Measurements from ENCODE around the gene FUS.
"Not testable (repeated sequence)": the region's sequence is repeated elsewhere in the genome, so short reads cannot be mapped to it uniquely, and the experiment has no call there.

Gene FUS

DNA sequence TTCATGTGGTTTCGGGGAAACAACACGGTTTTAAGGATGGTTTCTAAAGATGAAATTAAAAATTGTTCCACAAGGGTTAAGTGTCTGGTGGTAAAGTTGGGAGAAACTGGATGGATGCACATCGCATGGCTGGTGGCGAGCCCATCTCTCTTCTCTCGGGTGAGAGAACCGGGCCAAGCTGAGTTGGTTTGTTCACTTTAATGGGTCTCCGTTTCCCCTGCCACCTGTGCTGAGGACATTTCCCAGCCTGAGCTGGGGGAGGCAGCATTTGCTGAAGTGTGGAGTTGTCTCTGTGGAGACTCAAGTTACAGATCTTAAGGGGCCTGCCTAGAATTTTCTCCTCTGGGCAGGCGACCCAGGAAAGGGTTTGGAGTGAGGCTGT is 7.9 kb downstream of the FUS start:
- DNase-seq, result no peak

DNA sequence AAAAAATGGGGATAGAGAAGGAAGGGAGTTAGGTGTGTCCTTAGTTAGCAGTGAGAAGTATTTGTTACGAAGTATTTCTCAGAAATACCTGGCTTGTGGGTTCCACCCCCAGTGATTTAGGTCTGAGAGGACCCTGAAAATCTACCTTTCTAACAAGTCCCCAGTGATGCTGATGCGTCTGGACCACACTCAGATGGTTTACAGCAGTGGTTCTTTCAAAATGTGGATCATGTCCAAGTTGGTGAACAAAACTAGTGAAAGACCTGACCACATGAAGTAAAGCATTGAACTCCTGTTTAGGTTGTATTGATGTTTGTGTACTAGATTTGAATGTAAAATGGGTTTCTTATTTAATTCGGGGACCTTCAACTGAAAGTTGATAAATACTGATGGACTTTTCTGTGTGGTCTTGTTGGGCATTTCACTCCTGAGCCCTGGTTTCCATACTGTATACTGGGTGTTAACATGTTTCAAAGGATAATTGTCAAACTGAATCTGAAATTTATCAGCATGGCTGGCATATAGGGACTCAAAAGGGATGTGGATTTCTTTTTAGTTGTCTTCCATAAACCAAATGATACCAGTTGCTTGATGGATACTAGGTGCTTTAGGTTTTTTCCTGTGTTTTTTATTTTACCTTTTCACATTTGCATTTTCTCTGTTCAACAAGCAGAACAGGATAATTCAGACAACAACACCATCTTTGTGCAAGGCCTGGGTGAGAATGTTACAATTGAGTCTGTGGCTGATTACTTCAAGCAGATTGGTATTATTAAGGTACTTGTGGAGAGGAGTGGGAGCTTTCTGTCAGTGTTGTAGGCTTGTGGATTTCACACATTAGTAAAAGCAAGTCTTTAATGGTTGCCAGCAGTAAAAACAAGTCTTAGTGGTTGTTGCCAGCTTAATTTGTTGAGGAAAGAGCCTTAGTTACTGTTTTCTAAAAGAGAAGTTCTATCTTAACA is 8.8 kb downstream of the FUS start:
- DNase-seq, result no peak

DNA sequence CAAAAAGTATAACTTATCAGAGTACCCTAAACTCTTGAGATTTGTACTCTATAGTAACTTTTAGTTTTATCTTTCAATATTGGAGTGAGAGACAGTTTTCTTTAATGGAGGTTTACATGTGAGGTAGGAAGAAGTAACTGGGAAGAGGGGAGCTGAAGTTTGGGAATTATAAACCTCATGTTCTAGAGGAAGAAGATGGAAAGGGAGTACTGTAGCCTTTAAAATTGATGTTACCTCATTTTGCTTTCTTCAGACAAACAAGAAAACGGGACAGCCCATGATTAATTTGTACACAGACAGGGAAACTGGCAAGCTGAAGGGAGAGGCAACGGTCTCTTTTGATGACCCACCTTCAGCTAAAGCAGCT is 9.5 kb downstream of the FUS start:
- no peak for DNase-seq

DNA sequence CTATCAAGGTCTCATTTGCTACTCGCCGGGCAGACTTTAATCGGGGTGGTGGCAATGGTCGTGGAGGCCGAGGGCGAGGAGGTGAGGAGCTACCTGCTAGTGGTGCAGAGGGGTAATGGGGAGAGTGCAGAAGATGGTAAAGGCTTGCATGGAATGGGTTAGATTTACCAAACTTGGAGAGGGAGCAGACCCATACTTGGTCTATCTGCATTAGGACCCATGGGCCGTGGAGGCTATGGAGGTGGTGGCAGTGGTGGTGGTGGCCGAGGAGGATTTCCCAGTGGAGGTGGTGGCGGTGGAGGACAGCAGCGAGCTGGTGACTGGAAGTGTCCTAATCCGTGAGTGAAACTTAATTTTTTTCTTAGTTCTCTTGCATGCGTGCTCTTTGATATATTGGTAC is 10.1 kb downstream of the FUS start:
- DNase-seq, result no peak

DNA sequence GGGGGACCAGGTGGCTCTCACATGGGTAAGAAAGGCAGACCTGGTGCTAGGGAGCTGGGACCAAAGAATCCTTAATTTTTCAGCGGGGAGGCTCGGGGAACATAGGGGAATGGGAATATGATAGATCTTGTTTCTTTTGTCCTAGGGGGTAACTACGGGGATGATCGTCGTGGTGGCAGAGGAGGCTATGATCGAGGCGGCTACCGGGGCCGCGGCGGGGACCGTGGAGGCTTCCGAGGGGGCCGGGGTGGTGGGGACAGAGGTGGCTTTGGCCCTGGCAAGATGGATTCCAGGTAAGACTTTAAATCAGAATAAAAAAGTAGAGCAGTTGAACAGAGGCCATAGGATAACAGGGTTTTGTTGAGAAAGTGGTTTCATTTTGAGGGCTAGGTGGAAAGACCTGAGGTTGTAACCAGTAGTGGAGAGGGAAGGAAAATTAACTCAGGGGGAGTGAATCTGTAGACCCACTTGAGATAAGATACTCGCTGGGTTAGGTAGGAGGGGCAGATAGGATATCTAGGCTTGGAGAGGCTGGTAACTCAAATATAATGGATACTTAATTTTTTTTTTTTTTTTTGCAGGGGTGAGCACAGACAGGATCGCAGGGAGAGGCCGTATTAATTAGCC is 11.0 kb downstream of the FUS start:
- DNase-seq, result no peak

DNA sequence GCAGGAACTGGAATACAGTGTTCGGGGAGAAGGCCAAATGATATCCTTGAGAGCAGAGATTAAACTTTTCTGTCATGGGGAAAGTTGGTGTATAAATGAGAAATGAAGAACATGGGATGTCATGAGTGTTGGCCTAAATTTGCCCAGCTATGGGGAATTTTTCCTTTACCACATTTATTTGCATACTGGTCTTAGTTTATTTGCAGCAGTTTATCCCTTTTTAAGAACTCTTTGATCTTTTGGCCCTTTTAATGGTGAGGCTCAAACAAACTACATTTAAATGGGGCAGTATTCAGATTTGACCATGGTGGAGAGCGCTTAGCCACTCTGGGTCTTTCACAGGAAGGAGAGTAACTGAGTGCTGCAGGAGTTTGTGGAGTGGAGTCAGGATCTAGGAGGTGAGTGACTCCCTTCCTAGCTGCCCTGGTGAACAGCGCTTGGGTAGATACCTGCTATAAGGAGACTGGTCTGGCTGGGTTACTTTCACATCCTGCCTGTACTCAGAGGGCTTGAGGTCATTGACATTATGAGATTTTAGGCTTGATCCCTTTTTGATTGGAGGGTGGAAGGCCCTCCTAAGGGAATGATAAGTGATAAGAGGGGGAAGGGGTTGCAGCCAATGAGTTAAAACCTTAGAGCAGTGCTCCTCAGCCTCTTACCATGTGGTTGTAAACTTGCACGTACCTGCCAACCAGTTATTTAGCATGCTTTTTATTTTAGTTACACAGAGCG is 11.9 kb downstream of the FUS start:
- no peak for DNase-seq

DNA sequence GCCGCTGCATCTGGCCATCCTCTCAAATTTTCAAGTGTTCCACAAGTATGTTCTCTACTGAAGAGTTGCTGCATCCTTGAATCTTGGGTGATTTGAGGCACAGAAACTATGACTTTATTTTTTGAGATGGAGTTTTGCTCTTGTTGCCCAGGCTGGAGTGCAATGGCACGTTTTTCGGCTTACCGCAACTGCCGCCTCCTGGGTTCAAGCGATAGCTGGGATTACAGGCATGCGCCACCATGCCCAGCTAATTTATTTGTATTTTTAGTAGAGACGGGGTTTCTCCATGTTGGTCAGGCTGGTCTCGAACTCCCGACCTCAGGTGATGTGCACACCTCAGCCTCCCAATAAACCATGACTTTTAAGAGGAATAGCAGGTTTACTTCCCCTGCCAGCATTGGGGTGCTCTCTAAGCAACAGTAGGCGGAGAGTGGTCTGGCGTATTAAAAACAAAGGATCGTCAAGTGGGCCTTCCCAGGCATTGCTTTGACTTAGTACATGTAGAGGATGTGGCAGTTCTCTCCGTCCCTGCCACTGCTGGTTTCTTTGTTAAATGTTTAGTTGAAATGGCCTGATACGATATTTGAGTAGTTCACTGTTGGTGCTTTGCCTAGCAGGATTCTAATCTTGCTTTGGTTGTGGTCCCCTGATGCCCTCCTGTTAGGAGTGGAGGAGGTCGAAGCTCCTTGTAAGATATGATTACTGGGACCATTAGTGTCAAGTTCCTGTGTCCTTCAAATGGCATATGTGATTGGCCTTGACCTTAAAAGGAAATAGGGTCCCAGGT is 13.1 kb downstream of the FUS start:
- DNase-seq, result no peak

DNA sequence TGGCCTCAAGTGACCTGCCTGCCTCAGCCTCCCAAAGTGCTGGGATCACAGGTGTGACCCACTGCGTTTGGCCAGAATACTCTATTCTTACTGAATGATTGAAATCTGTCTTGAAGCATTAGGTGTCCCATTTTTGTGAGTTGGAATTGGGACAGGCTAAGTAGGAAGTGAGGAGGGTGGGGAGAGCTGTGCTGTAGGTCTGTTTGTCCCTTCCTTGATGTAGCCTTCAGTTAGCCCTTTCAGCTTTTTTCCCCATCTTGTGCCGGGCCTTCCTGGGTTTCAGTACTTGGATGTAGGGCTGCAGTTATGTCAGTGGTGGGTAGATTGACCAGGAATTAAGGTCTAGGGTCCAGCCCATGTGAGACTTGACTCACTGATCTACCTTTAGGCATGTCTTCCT is 13.9 kb downstream of the FUS start:
- DNase-seq, result no peak

DNA sequence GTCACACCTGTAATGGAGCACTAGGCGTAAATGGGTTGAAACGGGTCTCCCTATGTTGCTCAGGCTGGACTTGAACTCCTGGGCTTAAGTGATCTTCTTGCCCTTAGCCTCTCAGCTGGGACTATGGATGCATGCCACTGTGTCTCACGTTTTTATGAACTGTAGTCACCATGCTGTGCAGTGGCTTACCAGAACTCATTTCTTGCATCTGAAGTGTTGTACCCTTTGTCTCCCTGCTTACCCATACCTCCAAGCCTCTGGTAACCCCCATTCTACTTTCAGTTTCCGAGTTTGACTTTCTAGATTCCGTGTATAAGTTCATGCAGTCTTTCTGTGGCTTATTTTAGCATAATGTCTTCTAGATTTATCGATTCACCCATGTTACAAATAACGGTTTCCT is 15.0 kb downstream of the FUS start:
- no peak for DNase-seq

DNA sequence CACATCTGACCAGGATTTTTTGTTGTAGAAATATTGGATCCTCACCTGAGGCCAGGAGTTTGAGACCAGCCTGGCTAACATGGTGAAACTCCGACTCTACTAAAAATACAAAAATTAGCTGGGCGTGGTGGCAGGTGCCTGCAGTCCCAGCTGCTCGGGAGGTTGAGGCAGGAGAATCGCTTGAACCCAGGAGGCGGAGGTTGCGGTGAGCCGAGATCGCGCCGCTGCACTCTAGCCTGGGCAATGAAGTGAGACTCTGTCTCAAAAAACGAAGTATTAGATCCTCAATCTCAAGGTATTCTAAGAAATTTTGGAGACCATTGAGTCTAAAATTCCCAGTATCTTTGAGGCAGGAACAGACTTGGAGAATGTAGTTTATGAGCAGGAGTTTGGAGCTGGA is 15.9 kb downstream of the FUS start:
- not testable (repeated sequence) for DNase-seq

DNA sequence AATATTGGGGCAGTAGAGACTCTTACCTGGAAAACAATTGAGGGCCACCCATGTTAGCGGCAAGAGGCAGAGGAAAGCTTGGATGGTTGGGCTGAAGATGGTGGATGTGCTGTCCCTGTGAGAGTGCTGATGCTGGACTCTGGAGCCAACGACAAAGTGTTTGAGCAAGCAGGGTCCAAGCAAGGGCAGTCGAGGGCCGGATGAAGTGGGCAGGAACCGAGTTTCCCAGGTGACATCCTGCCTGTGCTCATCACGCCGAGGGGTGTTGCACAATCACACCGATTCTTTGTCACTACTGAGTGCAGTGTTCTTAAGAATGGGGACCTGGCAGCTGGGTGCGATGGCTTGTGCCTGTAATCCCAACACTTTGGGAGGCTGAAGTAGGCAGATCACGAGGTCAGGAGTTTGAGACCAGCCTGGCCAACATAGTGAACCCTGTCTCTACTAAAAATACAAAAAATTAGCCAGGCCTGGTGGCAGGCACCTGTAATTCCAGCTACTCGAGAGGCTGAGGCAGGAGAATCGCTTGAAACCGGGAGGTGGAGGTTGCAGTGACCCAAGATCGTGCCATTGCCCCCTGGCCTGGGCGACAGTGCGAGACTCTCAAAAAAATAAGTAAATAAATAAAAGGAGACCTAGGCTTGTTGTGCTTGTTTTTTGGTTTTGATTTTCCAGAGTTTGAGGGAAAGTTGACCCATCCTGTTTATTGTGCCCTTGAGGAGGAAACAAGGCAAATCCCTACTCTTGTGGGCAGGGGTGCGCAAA is 16.6 kb downstream of the FUS start:
- DNase-seq, result no peak

DNA sequence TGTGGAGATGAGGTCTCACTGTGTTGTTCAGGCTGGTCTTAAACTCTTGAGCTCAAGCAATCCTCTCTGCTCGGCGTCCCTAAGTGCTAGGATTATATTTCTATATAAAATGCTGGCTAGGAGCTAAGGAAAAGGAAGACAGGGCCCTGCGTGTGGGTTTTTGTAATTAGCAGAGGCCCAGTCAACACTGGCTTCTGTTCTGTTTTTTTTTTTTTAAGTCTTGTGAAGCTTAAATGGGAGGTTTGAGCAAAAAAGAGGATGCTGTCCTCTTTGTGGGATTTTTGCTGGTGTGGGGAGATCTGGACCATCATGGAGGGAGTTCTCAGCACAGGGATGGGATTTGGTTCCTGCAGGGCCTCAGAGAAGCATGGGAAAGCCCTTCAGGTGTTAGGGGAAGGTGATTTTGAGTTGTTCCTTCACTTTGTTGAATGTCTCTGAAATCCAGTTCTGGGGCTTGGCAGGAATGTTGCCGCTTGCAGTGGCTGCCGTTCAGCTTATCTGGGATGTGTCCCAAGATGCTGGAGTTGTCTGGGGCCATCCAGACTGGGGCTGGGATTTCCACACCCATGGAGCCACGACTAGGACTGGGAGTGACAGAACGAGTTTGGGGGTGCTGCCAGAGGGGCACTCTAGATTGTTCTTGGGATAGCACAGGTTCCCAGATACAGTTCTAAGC is 18.4 kb downstream of the FUS start:
- no peak for DNase-seq

DNA sequence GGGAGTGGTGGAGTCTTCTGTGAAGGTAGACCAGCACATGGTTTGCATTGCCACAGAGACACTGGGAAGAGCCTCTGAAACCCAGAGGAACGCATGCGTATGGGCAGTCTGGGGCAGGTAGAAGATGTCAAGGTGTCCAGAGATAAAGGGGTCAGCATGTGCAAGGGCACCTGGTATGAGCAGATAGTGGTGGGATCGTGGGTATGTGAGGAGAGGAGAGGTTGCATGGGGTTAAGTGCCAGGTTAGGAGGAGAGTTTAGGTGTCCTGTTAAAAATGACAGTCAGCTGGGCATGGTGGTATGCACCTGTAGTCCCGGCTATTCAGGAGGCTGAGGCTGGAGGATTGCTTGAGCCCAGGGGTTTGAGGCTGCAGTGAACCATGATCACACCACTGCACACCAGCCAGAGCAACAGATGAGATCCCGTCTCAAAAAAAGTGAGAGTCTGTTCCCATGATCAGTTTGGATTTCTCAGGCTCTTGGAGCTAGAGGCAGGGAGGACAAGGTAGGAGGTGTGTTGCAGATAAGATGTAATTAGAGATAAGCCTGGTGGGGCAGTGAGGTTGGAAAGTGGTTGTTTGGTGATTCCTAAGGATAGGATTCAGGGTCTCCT is 19.6 kb downstream of the FUS start:
- no peak for DNase-seq

DNA sequence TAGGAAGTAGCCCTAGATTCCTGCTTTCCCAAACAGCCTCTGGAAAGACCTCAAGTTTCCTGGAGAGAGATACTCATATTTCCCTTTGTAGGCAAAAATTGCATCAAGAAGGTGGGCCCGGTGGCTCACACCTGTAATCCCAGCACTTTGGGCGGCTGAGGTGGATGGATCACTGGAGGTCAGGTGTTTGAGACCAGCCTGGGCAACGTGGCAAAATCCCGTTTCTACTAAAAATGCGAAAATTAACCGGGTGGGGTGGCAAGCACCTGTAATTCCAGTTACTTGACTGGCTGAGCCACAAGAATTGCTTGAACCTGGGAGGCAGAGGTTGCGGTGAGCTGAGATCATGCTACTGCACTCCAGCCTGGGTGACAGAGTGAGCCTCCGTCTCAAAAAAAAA is 20.2 kb downstream of the FUS start:
- not testable (repeated sequence) for DNase-seq

DNA sequence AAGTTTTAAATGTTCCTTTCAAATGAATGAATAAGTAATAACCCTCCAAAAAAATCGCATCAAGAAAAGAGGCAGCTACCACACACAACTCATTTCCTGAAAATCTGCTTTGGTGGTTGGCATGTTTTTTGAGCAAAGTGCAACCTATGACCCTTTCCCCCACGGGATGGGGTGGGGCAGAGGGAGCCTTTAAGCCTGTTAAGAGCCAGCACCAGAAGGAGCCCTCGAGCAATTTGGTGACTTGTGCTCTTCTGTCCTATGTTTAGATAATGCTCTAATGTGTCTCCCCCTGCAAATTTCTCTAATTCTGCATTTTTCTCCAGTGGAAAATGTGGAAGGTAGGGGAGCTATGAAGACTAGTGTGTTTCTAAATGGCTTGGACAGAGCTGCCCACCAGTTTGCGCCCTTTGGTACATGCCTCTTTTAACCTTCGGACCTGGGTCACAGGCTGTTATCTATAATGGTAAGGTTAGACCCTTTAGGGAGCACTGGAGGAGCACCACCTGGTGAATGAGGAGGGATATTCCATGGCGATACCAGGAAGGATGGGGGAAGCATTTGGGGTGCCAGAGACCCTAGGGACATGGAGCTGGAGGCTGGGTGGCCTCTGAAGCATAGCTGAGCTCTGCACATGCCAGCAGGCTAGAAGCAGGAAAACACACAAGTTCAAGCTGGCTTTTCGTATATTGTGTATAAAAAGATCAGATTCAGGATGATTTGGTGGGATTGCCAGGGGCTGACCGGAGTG is 21.1 kb downstream of the FUS start:
- DNase-seq, result no peak

DNA sequence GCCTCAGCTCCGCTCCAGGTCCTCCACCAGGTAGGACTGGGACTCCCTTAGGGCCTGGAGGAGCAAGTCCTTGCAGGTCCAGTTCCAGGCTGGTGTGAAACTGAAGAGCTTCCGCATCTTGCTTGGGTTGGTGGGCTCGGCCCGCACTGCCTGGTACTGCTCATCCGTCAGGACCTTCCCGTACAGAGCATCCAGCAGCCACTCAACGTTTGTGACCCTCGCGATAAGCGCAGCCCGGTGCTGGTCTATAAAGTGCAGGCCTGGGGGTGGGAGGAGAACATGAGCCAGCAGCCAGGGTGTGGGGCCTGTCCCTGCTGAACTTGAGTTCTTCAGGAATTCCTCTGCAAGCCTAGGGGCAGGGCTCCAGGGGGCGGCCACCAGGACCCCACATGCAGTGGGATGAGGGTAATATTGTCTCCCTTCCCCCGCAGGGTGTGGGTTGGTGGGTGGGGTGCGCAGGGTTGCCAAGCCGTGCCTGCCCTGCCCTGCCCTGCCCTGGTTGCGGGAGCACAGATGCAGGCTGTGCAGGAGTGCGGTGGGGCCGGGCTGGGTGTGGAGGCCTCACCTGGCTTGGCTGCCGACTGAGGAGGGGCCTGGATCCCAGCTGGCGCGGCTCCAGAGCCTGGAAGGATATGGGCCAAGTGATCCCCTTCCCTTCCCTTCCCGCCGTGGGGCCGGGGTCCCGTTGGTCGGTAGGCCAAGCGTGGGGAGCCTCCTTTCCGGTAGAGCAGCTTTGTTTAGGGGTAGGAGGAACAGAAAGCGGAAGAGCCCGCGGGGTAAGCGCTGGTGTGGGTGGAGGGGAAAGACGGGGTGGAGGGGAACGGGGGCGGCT is 21.9 kb downstream of the FUS start:
- no peak for DNase-seq

DNA sequence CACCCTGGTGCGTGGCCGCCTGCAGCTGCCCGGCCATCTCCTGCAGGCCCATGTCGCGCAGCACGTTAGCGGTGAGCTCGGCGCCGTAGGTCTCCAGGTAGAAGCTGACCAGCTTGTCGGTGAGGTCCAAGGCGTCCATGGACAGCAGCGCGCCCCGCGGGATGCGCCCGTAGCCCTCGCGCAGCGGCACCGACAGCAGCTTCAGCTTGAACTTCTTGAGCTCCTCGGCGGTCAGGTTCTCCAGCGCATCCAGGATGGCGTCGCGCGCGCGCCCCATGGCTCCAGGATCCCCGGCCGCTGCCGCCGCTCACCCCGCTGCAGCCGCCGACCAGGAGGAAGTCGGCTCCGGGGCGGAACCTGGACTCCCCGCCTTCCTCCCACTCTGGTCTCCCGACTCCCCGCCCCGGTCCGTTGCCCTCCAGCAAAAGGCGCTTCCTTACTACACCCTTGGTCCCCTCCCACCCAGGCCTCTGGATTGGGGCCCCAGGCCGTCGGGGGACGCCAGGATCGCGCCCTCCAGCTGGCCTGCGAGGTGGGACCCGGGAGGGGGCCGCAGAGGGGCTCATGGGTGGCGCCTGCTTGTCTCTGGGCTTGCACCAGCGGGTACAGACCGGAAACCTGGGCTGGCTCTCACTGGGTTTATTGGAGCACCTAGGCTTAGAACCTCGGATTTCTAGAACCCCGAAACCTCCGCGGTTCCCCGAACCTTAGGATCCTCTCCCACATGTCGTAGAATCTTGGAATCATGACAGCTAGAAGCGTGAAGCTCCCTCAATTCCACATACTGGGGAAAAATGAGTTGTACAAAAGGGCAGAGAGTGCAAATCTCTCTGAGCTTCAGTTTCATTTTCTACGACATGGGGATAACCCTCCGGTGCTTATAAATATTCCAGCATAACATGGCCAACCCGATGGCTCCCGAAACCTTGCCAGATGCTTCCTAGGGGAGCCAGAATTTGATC is 22.8 kb downstream of the FUS start, which contains the start of gene PYCARD:
PYCARD (minus strand) TSS at position 347 of the 962 bp plus-strand sequence; CDS start at position 277, 70 bp downstream.
- DNase-seq, result no peak
